ENCODE measurements around the gene SAFB.

SAFB gene

GRCh38 chr19:5627395-5627904 lies 4.6 kb downstream of the SAFB start:
- DNase-seq (ENCODE audit: low read depth): peak; percentile 50

- peak; percentile 21 for DNase-seq (ENCODE audit: low read depth)
Observed at GRCh38 chr19:5628461-5628860, 5.6 kb downstream of the SAFB start.

- no peak for DNase-seq (ENCODE audit: low read depth)
Observed at GRCh38 chr19:5628919-5629481, 6.1 kb downstream of the SAFB start.

GRCh38 chr19:5631567-5632240 lies 8.8 kb downstream of the SAFB start:
- DNase-seq (ENCODE audit: low read depth): no peak

- no peak for DNase-seq (ENCODE audit: low read depth)
Observed at GRCh38 chr19:5632241-5632612, 9.3 kb downstream of the SAFB start.

- DNase-seq (ENCODE audit: low read depth): no peak
Observed at GRCh38 chr19:5632657-5633056, 9.8 kb downstream of the SAFB start.

- peak; percentile 17 for DNase-seq (ENCODE audit: low read depth)
Observed at GRCh38 chr19:5635427-5635826, 12.5 kb downstream of the SAFB start.

- peak; percentile 26 for DNase-seq (ENCODE audit: low read depth)
Observed at GRCh38 chr19:5637971-5638370, 15.1 kb downstream of the SAFB start.

- DNase-seq (ENCODE audit: low read depth): peak; percentile 27
Observed at GRCh38 chr19:5641171-5641570, 18.3 kb downstream of the SAFB start.

- peak; percentile 67 for DNase-seq (ENCODE audit: low read depth)
Observed at GRCh38 chr19:5642204-5642603, 19.3 kb downstream of the SAFB start.

GRCh38 chr19:5643060-5643459 lies 20.2 kb downstream of the SAFB start:
- DNase-seq (ENCODE audit: low read depth): no peak

- peak; percentile 63 for DNase-seq (ENCODE audit: low read depth)
Observed at GRCh38 chr19:5644037-5644436, 21.2 kb downstream of the SAFB start.

- DNase-seq (ENCODE audit: low read depth): no peak
Observed at GRCh38 chr19:5645409-5645808, 22.5 kb downstream of the SAFB start.

GRCh38 chr19:5646703-5647102 lies 23.8 kb downstream of the SAFB start:
- no peak for DNase-seq (ENCODE audit: low read depth)

GRCh38 chr19:5648464-5648863 lies 25.6 kb downstream of the SAFB start:
- DNase-seq (ENCODE audit: low read depth): no peak

GRCh38 chr19:5651361-5651760 lies 28.5 kb downstream of the SAFB start:
- DNase-seq (ENCODE audit: low read depth): no peak

GRCh38 chr19:5652261-5652660 lies 29.4 kb downstream of the SAFB start:
- no peak for DNase-seq (ENCODE audit: low read depth)

- no peak for DNase-seq (ENCODE audit: low read depth)
Observed at GRCh38 chr19:5654931-5655330, 32.0 kb downstream of the SAFB start.

- DNase-seq (ENCODE audit: low read depth): no peak
Observed at GRCh38 chr19:5655412-5655811, 32.5 kb downstream of the SAFB start.

GRCh38 chr19:5661483-5661882 lies 38.6 kb downstream of the SAFB start:
- DNase-seq (ENCODE audit: low read depth): no peak

GRCh38 chr19:5663904-5664303 lies 41.0 kb downstream of the SAFB start:
- DNase-seq (ENCODE audit: low read depth): no peak

- no peak for DNase-seq (ENCODE audit: low read depth)
Observed at GRCh38 chr19:5664515-5664914, 41.6 kb downstream of the SAFB start.

- peak; percentile 61 for DNase-seq (ENCODE audit: low read depth)
Observed at GRCh38 chr19:5665781-5666513, 43.1 kb downstream of the SAFB start.

Data from amniotic epithelial cell (primary cell).